ENCODE measurements around the gene ODF2. TPM values are rescaled to one million over a fixed set of nuclear protein-coding genes. Genes with fewer than 3 reads are reported as not detected.

Gene ODF2
- total and polyA plus RNA-seq, 2 of the 13 experiments (the other 11 are each of a cell fraction or from before 2014, with no cell fraction given) = 9.8 to 31.3 TPM

- TF ChIP-seq ZNF512B (CRISPR knock-in tag; IDR thresholded peaks at IDR 0.05; ENCODE audit: borderline replicate concordance) = no peak
- TF ChIP-seq ZNF747 (CRISPR knock-in tag; IDR thresholded peaks at IDR 0.05; ENCODE audit: borderline replicate concordance) = 0 out of 2 replicates have a peak, but pooled peaks have one; percentile 24
- TF ChIP-seq E2F5 (CRISPR knock-in tag; conservative IDR thresholded peaks at IDR 0.05) = 0 out of 2 replicates have a peak, but pooled peaks have one; percentile 53
- TF ChIP-seq ZNF777 (CRISPR knock-in tag; IDR thresholded peaks at IDR 0.05) = peak; percentile 65; the same call in 1 of the 2 replicates
- peak; percentile 74 for TF ChIP-seq NFYB (CRISPR knock-in tag; IDR thresholded peaks at IDR 0.05)
- 0 out of 3 replicates have a peak, but pooled peaks have one; percentile 21 for TF ChIP-seq MXI1 (IDR thresholded peaks at IDR 0.05; ENCODE audit: borderline replicate concordance, low read depth, low read length)
- no peak for TF ChIP-seq REST (IDR thresholded peaks at IDR 0.05; ENCODE audit: borderline replicate concordance in 1 of 2, low read depth in 1 of 2, low read length in 2 of 2)
- no peak for TF ChIP-seq ZBTB4 (CRISPR knock-in tag; IDR thresholded peaks at IDR 0.05; ENCODE audit: borderline replicate concordance)
- 0 out of 2 replicates have a peak, but pooled peaks have one; percentile 35 for TF ChIP-seq BATF2 (CRISPR knock-in tag; IDR thresholded peaks at IDR 0.05)
- no peak for TF ChIP-seq NFIC (IDR thresholded peaks at IDR 0.05; ENCODE audit: low read length)
- TF ChIP-seq GLMP (CRISPR knock-in tag; IDR thresholded peaks at IDR 0.05; ENCODE audit: borderline replicate concordance) = no peak
- TF ChIP-seq PHB2 (IDR thresholded peaks at IDR 0.05; ENCODE audit: partially characterized antibody) = no peak
- no peak for TF ChIP-seq ZNF335 (CRISPR knock-in tag; IDR thresholded peaks at IDR 0.05)
- TF ChIP-seq ZNF567 (CRISPR knock-in tag; IDR thresholded peaks at IDR 0.05; ENCODE audit: borderline replicate concordance) = 0 out of 2 replicates have a peak, but pooled peaks have one; percentile 43
- no peak for TF ChIP-seq POLR2G (IDR thresholded peaks at IDR 0.05; ENCODE audit: low read depth, low read length)
These were observed 831 bp downstream of the ODF2 start (continued) for GRCh38 chr9:128456613-128457061.

All from HepG2 (cell line).